Gastroesophageal sphincter (tissue), 4 donors: ENCODE results near the gene WDR70. TPM values are rescaled to one million over a fixed set of nuclear protein-coding genes. Genes with fewer than 3 reads are reported as not detected.
"Not testable (repeated sequence)": the region's sequence is repeated elsewhere in the genome, so short reads cannot be mapped to it uniquely, and the experiment has no call there.

Experiments
- ATAC-seq: fragments of 150-250 bp; one replicate; pipeline ENCODE4 v1.9.1; 2016; ENCODE audit warnings: mild to moderate bottlenecking, moderate library complexity
- H3K27ac ChIP-seq, 4 donors: fragments of 200-600 bp; sonication (generic) in 3 of 4; 1 replicate in 3 of 4; 2 replicates in 1 of 4; pipeline ENCODE4 v1.5.1; 2016 to 2019
- H3K27me3 ChIP-seq: fragments of 200-600 bp; sonication (generic); one replicate; pipeline ENCODE4 v1.5.1; 2019
- H3K36me3 ChIP-seq, 2 donors: fragments of 200-600 bp; sonication (generic); one replicate each; pipeline ENCODE4 v1.5.1; 2019; ENCODE audit warnings: control low read depth in 1 of 2
- H3K4me1 ChIP-seq, 3 donors: fragments of 200-600 bp; sonication (generic); 1 replicate in 2 of 3; 2 replicates in 1 of 3; pipeline ENCODE4 v1.5.1; 2016 to 2019; ENCODE audit warnings: control low read depth in 2 of 3
- H3K4me3 ChIP-seq, 2 donors: fragments of 200-600 bp; sonication (generic); one replicate each; pipeline ENCODE4 v1.5.1; 2019; ENCODE audit warnings: mild to moderate bottlenecking in 1 of 2, moderate library complexity in 1 of 2
- H3K9me3 ChIP-seq, 3 donors: fragments of 200-600 bp; sonication (generic); one replicate each; pipeline ENCODE4 v1.5.1; 2017 to 2019; ENCODE audit warnings: control low read depth in 2 of 3
- EP300 ChIP-seq: sonication (generic); formaldehyde crosslinking; IDR thresholded peaks from one replicate; pipeline ENCODE4 v1.6.1; 2017; ENCODE audit warnings: antibody characterized with exemption, mild to moderate bottlenecking
- POLR2A ChIP-seq, 2 donors: fragments of 450-650 bp; IDR thresholded peaks; one replicate each; pipeline ENCODE4 v1.6.1; 2017; ENCODE audit warnings: antibody characterized with exemption in 2 of 2, mild to moderate bottlenecking in 2 of 2, moderate library complexity in 1 of 2
- POLR2AphosphoS5 ChIP-seq: sonication (generic); formaldehyde crosslinking; IDR thresholded peaks from one replicate; pipeline ENCODE4 v1.6.1; 2017; ENCODE audit warnings: antibody characterized with exemption
- WGBS, 2 donors: methylation state at CpG; one replicate each; pipeline ENCODE4 v1.1.5; 2018; ENCODE audit warnings: low coverage in 1 of 2; 5-methylcytosine and 5-hydroxymethylcytosine counted together
- total RNA-seq, 4 donors: library from RNA; depleted of rRNA; stranded (reverse); fragments of >200 nt; gene quantifications; one replicate each; pipeline ENCODE4 v1.1.0, GENCODE V29; 2016
- TF ChIP-seq, protein P1 (sequence below), 4 experiments: fragments of 200-600 bp in 2 of 4; fragments of 450-650 bp in 2 of 4; sonication (generic) in 1 of 4; IDR thresholded peaks; one replicate each; pipeline ENCODE4 v1.5.1; 2017 to 2019; ENCODE audit warnings: antibody characterized with exemption in 4 of 4, mild to moderate bottlenecking in 2 of 4, moderate library complexity in 2 of 4

WDR70 gene
- 10 to 100 TPM; 15.5 to 24.3 (median 22.2) TPM for total RNA-seq

GRCh38 chr5:37379100-37379628, at the start of gene WDR70:
Gene WDR70 (plus strand): TSS chr5:37379318. CDS start chr5:37379368, 50 bp downstream.
- 0 to 2% methylated on average over 9 to 28 of the region's 39 CpGs for WGBS, 2 donors
- ATAC-seq, result peak; percentile 99
- peaks cover 0 to 23% (median 10%) of the 10 kb centered on the region in 3 donors for H3K4me1 ChIP-seq
- peak within 1 kb of the TSS; percentile 21 to 79 (median 52) for H3K27ac ChIP-seq
- not testable (repeated sequence) for H3K9me3 ChIP-seq, H3K27me3 ChIP-seq
- H3K36me3 ChIP-seq, result peaks cover 0 to 35% of the 10 kb centered on the region in 2 donors
- TF ChIP-seq POLR2A (IDR thresholded peaks at IDR 0.05) (peak in 1 of 2 donors; percentile 42), POLR2AphosphoS5 (peak; percentile 78)
- TF ChIP-seq, protein P1, sequence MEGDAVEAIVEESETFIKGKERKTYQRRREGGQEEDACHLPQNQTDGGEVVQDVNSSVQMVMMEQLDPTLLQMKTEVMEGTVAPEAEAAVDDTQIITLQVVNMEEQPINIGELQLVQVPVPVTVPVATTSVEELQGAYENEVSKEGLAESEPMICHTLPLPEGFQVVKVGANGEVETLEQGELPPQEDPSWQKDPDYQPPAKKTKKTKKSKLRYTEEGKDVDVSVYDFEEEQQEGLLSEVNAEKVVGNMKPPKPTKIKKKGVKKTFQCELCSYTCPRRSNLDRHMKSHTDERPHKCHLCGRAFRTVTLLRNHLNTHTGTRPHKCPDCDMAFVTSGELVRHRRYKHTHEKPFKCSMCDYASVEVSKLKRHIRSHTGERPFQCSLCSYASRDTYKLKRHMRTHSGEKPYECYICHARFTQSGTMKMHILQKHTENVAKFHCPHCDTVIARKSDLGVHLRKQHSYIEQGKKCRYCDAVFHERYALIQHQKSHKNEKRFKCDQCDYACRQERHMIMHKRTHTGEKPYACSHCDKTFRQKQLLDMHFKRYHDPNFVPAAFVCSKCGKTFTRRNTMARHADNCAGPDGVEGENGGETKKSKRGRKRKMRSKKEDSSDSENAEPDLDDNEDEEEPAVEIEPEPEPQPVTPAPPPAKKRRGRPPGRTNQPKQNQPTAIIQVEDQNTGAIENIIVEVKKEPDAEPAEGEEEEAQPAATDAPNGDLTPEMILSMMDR (IDR thresholded peaks at IDR 0.05), result peak in 3 of 4 experiments; percentile 52 to 80 (median 56)
- peak within 1 kb of the TSS; percentile 74 to 85 for H3K4me3 ChIP-seq

GRCh38 chr5:37334754-37335153, 44.4 kb upstream of the WDR70 start:
- peaks cover 0 to 100% of the 10 kb centered on the region in 2 donors for H3K36me3 ChIP-seq
- H3K27ac ChIP-seq, H3K4me3 ChIP-seq, H3K9me3 ChIP-seq, H3K27me3 ChIP-seq, H3K4me1 ChIP-seq, ATAC-seq: not testable (repeated sequence)
- 95% methylated on average over 7 of the region's 12 CpGs; no CpG with 5 or more reads in 1 of the 2 donors for WGBS, 2 donors

DNA sequence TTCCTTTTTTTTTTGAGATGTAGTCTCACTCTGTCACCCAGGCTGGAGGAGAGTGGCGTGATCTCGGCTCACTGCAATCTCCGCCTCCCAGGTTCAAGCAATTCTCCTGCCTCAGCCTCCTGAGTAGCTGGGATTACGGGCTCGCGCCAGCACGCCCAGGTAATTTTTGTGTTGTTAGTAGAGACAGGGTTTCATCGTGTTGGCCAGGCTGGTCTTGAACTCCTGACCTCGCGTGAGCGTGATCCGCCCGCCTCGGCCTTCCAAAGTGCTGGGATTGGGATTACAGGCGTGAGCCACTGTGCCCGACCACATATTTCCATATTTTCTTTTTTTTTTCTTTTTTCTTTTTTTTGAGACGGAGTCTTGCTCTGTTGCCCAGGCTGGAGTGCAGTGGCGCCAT, 36.4 kb upstream of the WDR70 start:
- not testable (repeated sequence) for ATAC-seq, H3K4me1 ChIP-seq, H3K9me3 ChIP-seq, H3K4me3 ChIP-seq, H3K27me3 ChIP-seq, H3K27ac ChIP-seq
- peaks cover 0 to 99% of the 10 kb centered on the region in 2 donors for H3K36me3 ChIP-seq
- WGBS, 2 donors, result 80 to 95% methylated on average over 4 to 11 of the region's 18 CpGs

GRCh38 chr5:37355161-37355560, 24.0 kb upstream of the WDR70 start:
- Histone ChIP-seq H3K36me3 (peaks cover 0 to 86% of the 10 kb centered on the region in 2 donors), H3K27ac (no peak overlapping the region), H3K4me3 (no peak overlapping the region), H3K4me1 (no peaks in the 10 kb centered on the region), H3K27me3 (no peaks in the 10 kb centered on the region), H3K9me3 (no peaks in the 10 kb centered on the region)
- WGBS, 2 donors, result 88 to 99% methylated on average over 6 of the region's 6 CpGs
- ATAC-seq, result no peak
- no peak for TF ChIP-seq POLR2AphosphoS5
- no peak for TF ChIP-seq EP300
- no peak for TF ChIP-seq POLR2A (IDR thresholded peaks at IDR 0.05)
- TF ChIP-seq, protein P1 (IDR thresholded peaks at IDR 0.05), result no peak

DNA sequence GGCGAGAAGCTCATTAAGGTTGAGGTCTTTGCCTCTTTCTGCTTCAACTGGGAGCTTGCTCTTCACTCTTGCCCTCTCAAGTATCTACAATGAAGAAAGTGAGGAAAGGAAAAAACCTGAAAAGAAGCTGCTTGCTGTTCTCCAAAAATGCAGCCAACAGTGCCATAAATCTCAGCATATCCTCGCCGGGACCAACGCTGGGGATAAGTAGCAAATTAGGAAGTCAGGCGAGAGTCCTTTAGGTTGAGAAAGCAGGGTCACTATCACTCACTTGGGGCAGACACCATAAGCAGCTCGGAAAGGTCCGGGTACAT, 8.6 kb upstream of the WDR70 start:
- WGBS, 2 donors, result 0% methylated on average over 5 to 6 of the region's 7 CpGs
- Histone ChIP-seq H3K27ac (peak overlapping the region; percentile 68 to 89 (median 88)), H3K4me1 (peaks cover 3 to 54% (median 17%) of the 10 kb centered on the region in 3 donors)

More for the DNA sequence above, 8.6 kb upstream of the WDR70 start:
- TF ChIP-seq POLR2A (IDR thresholded peaks at IDR 0.05) (no peak), POLR2AphosphoS5 (no peak), EP300 (no peak)
- TF ChIP-seq, protein P1 (IDR thresholded peaks at IDR 0.05), result no peak
- Histone ChIP-seq H3K36me3 (no peaks in the 10 kb centered on the region), H3K4me3 (peak overlapping the region; percentile 60 to 69), H3K27me3 (no peaks in the 10 kb centered on the region), H3K9me3 (no peaks in the 10 kb centered on the region)
- ATAC-seq, result no peak
